HG02840 (cell line): ENCODE measurements around the gene WDR62.
A peak's percentile ranks its signal among the peaks of the same experiment; 100 is the strongest.

Experiments used
- ATAC-seq: cut with Tn5 transposase; IDR thresholded peaks from one replicate; pipeline ENCODE4 v1.9.1; 2021; ENCODE audit warnings: mild to moderate bottlenecking, moderate library complexity, moderate number of reproducible peaks; ENCODE audit not compliant: unreplicated experiment, low FRiP score

Gene WDR62

DNA sequence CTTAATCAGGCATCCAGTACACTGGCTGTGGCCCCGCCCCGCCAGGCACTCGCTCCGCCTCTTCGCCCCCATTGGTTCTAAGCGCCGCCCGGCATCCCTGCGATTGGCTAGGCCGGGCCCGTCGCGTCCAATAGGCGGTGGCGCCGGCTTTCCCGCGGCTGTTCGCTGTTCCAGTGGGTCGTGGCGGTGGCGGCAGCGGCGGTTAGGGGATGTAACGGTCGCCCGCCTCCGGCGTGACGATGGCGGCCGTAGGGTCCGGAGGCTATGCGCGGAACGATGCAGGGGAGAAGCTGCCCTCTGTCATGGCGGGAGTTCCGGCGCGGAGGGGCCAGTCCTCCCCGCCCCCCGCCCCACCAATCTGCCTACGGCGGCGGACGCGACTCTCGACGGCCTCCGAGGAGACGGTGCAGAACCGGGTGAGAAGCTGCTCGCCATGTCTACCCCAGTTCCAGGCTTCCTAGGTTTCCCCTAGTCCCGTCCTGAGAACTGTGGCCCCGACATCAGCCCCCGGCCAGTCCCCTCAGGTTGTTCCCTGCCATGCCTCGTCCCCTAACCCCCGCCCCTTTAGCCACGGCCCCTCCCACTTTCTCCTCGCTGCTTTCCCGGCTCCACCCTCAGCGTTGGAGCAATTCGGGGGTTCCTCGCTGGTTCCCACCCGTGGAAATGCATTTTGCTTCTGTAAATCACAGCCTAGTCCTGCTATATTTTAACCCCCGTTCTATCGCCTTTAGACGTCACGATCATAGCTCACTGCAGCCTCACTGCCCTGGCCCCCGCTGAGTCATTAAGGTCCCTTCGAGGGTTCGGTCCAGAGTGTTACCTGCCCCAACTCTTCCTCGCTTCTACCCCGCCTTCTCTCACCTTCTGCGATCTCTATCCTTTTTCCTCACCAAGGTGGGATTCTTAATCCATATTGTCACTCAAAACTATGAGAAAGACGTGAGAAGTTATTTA, at the start of gene WDR62:
TSS of gene WDR62 (plus strand) at position 165 of the 954 bp plus-strand sequence. CDS start at position 240, 75 bp downstream.
- peak; percentile 80 for ATAC-seq

DNA sequence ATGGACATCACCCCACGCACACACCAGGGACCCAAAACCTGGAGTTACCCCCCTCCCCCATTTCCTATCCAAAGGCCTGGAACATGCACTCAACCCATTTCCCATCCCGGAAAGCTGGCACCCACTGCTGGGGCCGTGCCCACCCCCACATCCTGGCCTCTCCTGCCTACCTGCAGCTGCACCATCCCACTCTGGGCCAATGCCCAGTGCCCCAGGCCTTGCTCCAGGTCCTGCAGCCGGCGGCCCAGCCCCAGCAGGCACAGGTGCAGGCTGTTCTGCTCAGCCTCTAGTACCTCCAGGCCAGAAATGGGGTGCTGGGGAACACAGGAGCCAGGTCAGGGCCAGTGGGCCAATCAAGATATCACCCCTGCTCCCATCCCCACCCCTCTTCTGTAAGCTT, 47.7 kb upstream of the WDR62 start:
- ATAC-seq: no peak

DNA sequence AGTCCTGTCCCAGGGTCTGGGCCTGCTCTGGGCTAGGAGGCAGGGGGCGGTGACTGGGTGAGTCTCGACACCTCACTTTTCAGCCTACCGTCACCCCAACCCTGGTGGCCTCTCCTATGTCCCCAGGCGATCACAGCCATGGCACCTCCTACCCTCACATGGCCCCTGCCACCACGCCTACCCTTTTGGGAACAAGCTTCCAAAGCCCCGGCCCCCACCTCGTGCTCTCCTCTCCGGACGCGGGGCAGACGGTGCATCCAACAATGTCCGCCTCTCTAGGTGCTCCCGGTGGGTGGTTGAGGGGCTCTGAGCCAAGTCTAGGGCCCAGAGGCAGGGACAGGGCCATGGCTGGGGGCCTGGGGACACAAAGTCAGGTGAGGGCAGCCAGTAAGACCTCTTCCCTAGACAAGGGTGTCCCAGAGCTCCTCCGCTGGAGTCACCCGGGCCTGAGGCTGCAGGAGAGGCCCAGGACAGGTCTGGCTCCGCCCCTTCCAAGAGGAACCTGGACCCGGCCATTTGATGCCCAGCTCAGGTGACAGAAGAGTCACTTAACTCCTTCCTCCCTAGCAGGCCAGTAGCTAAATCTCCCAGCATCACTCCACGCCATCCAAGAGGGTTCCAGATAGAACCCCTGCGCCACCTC, 46.2 kb upstream of the WDR62 start, which contains the start of gene SYNE4:
TSS of gene SYNE4 (minus strand) at position 478 of the 643 bp plus-strand sequence. CDS start at position 346, 132 bp downstream.
- ATAC-seq: no peak

GRCh38 chr19:36009220-36009619, 45.5 kb upstream of the WDR62 start:
- ATAC-seq: no peak

- no peak for ATAC-seq
These were observed 44.9 kb upstream of the WDR62 start for GRCh38 chr19:36009633-36010379.

GRCh38 chr19:36010402-36010801, 44.3 kb upstream of the WDR62 start:
- no peak for ATAC-seq

- ATAC-seq: no peak
These were observed 41.3 kb upstream of the WDR62 start for GRCh38 chr19:36013280-36014011.

GRCh38 chr19:36014012-36014924, 40.4 kb upstream of the WDR62 start, which contains the start of gene ALKBH6:
Gene ALKBH6 (minus strand): TSS chr19:36014213. CDS start chr19:36013397, 816 bp downstream.
- peak; percentile 95 for ATAC-seq

- ATAC-seq: no peak
These were observed 35.5 kb upstream of the WDR62 start for GRCh38 chr19:36019061-36019670.

GRCh38 chr19:36023432-36023831, 31.3 kb upstream of the WDR62 start:
- ATAC-seq: no peak

GRCh38 chr19:36025541-36025940, 29.2 kb upstream of the WDR62 start:
- ATAC-seq: no peak

DNA sequence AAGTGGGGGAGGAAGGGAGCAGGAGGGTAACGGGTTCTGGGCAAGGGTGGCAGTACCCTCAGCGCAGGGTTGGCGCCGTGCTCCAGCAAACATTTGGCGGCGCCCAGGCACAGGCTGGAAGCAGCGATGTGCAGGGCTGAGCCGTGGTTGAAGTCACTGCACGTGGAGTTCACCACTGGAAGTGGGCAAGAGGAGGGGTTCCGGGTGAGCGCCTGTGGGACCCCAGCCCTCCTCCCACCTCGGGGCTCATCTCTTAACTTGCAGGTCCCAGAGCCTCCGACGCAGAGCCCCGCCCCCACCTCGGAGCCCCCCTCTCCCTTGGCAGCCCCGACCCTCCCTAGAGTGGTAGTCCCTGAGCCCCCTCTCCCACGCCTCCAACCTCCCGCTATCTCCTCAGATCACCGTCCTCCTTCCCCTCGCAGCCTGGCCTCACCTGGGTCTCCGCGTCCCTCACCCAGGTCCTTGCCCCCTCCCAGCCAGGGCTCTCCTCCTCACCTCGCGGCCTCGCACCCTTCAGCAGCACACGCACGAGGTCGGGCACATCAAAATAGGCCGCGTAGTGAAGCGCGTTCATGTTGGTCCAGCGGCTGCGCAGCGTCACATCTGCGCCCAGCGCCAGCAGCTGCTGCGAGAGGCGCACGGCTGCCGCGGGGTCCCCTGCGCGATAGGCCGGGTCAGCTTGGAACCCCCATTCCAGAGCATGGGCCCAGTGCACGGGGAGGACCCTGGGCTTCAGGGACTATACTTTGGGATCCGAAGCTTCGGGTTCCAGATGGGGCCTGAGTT, 28.4 kb upstream of the WDR62 start:
- no peak for ATAC-seq

DNA sequence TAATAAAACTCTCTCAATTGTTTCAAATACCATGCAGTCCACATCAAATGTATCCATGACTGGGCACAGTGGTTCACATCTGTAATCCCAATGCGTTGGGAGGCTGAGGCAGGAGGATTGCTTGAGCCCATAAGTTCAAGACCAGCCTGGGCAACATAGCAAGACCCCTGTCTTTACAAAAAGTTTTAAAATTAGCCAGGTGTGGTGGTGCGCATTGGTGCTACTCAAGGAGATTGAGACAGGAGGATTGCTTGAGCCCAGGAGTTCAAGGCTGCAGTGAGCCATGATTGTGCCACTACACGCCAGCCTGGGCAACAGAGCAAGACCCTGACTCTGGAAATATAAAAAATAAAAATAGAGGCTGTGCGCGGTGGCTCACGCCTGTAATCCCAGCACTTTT, 27.0 kb upstream of the WDR62 start:
- ATAC-seq: no peak

DNA sequence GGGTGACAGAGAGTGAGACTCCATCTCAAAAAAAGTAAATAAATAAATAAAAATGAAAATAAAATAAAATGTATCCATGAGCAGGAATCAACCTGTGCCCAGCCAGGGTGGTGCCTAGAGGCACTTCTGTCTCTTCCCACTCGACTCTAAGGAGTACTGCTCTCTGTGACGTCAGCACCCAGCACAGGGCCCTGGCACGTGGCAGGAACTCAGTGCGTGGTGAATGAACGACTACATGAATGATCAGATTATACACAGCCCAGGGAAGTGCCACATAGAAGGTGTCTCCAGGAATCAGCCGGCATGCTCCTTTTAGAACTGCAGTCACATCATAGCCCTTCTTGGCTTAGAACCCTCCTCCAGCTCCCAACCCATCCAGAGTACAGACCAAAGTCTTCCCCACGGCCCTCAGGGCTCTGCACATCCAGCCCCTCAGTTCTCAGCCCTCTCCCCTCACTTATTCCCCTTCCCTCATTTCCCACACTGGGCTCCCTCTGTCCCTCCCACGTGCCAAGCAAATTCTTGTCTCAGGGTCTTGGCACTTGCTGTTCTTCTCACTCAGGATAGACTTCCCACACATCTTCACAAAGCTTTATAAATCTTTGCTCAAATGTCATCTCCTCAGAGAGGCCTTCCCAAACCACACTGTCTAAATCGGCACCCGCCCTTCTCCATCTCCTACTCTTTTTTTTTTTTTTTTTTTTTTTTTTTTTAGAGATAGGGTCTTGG, 26.2 kb upstream of the WDR62 start:
- no peak for ATAC-seq

DNA sequence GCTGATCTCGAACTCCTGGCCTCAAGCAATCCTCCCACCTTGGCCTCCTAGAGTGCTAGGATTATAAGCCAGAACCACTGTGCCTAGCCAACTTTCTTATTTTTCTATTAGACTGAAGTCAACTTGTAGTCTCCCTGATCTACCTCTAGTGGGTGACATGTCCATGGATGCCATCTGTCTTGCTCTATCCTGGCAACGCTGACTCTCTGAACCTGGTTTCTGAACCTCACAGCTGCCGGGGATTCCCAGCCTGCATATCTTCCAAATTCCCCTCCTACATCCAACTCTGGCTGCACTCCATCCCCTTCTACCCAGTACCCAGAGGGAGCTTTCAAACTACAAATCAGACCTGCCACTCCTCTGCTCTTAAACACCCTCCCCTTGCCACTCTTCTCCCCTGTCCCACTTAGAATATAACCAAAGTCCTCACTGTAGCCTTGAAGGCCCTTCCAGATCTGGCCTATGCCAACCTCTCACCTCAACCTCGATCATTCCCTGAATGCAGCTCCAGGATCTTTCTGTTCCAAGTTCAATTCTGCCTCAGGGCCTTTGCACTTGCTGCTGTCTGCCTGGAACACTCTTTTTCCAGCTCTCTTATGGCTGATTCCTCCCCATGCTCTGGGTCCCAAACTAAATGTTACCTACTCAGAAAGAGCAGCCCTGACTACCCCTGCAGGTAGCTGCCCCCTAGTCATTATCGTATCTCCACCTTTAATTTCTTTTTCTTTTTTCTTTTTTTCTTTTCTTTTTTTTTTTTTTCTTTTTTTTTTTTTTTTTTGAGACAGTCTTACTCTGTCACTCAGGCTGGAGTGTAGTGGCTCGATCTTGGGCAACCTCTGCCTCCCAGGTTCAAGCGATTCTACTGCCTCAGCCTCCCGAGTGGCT, 24.2 kb upstream of the WDR62 start:
- ATAC-seq: no peak

DNA sequence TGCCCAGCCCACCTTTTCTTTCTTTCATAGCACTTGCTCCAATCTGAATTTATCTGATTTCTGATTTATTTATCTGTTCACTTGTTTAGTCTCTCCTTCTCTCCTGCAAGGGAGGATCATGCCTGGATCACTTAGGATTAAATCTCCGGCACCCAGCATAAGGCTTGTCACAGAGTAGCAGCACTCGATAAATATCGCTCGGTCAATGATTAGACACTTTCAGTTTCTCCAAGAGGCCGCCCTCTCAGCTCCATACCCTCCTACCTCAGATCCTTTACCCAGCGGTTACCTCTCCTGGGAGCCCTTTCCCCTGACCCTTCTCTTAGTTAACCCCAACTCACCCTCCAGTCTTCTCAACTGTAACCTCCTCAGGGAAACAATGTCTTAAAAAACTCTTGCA, 23.4 kb upstream of the WDR62 start:
- ATAC-seq: no peak
